HepG2 (cell line): ENCODE measurements around the gene WWC2. TPM values are rescaled to one million over a fixed set of nuclear protein-coding genes. Genes with fewer than 3 reads are reported as not detected.

ENCODE experiments used
- CBX5 ChIP-seq: sonication (generic); formaldehyde crosslinking; IDR thresholded peaks from 2 replicates; pipeline ENCODE4 v1.4.0; 2020; ENCODE audit warnings: missing genetic modification reagents, borderline replicate concordance
- EEA1 ChIP-seq: sonication (generic); formaldehyde crosslinking; IDR thresholded peaks from 2 replicates; pipeline ENCODE4 v1.5.1; 2020; ENCODE audit warnings: mild to moderate bottlenecking, missing genetic modification reagents, borderline replicate concordance
- IRF1 ChIP-seq: sonication (generic); formaldehyde crosslinking; IDR thresholded peaks from 2 replicates; pipeline ENCODE4 v1.4.0; 2020; ENCODE audit warnings: low read depth, mild to moderate bottlenecking, missing genetic modification reagents
- KIAA2018 ChIP-seq: sonication (generic); formaldehyde crosslinking; IDR thresholded peaks from 2 replicates; pipeline ENCODE4 v1.5.0; 2020; ENCODE audit warnings: mild to moderate bottlenecking, missing genetic modification reagents, borderline replicate concordance
- MIXL1 ChIP-seq: IDR thresholded peaks from 2 replicates; pipeline ENCODE4 v1.6.1; 2016
- NFKB2 ChIP-seq: sonication (generic); formaldehyde crosslinking; IDR thresholded peaks from 2 replicates; pipeline ENCODE4 v1.4.0; 2020; ENCODE audit warnings: missing genetic modification reagents, borderline replicate concordance
- PHF20 ChIP-seq: sonication (generic); formaldehyde crosslinking; IDR thresholded peaks from 2 replicates; pipeline ENCODE4 v1.5.0; 2020; ENCODE audit warnings: mild to moderate bottlenecking, missing genetic modification reagents
- PITX1 ChIP-seq: sonication (generic); formaldehyde crosslinking; IDR thresholded peaks from 2 replicates; pipeline ENCODE4 v1.5.1; 2020; ENCODE audit warnings: mild to moderate bottlenecking, missing genetic modification reagents
- SAP130 ChIP-seq: IDR thresholded peaks from 2 replicates; pipeline ENCODE4 v1.6.1; 2016; ENCODE audit warnings: low read depth
- SOX13 ChIP-seq, 3 experiments: fragments of 450-650 bp in 1 of 3; sonication (generic) in 1 of 3; formaldehyde crosslinking in 1 of 3; IDR thresholded peaks in 2 of 3; conservative IDR thresholded peaks in 1 of 3; 2 replicates each; pipeline versions ENCODE4 v1.5.0 to v1.6.1; 2016 to 2020; ENCODE audit warnings: antibody characterized with exemption in 1 of 3, mild to moderate bottlenecking in 1 of 3, missing compliant biosample characterization in 1 of 3, missing genetic modification reagents in 1 of 3, moderate library complexity in 1 of 3
- ZNF512B ChIP-seq: sonication (generic); formaldehyde crosslinking; IDR thresholded peaks from 2 replicates; pipeline ENCODE4 v1.5.1; 2020; ENCODE audit warnings: missing genetic modification reagents, mild to moderate bottlenecking, borderline replicate concordance
- ZNF549 ChIP-seq: sonication (generic); formaldehyde crosslinking; IDR thresholded peaks from 2 replicates; pipeline ENCODE4 v1.5.0; 2020; ENCODE audit warnings: missing genetic modification reagents
- polyA plus RNA-seq, 8 experiments: library from polyadenylated mRNA; depleted of rRNA in 3 of 8; stranded (reverse) in 7 of 8; unstranded in 1 of 8; fragments of >200 nt; fragmentation: Illumina TruSeq in 4 of 8; extraction: Trizol in 4 of 8; gene quantifications; 2 replicates each; pipeline versions ENCODE4 v1.2.1 to v1.2.3, GENCODE V29; 2011 to 2016; ENCODE audit warnings: low read depth in 4 of 8, missing spikeins in 1 of 8, mixed read lengths in 1 of 8; ENCODE audit not compliant: insufficient read depth in 1 of 8
- total RNA-seq, 5 experiments: library from RNA; depleted of rRNA; stranded (reverse); fragments of >200 nt; fragmentation: Illumina TruSeq; extraction: Trizol; gene quantifications; 2 replicates each; pipeline ENCODE4 v1.2.3, GENCODE V29; 2016; ENCODE audit warnings: low read depth in 1 of 5
- TF ChIP-seq, protein P1 (sequence below): IDR thresholded peaks from 2 replicates; pipeline ENCODE4 v1.6.1; 2016; ENCODE audit warnings: low read depth, borderline replicate concordance
- TF ChIP-seq, protein P2 (sequence below): sonication (generic); formaldehyde crosslinking; IDR thresholded peaks from 2 replicates; pipeline ENCODE4 v1.8.1; 2023; ENCODE audit warnings: mild to moderate bottlenecking, moderate library complexity, missing genetic modification reagents

WWC2 gene
- total and polyA plus RNA-seq, 2 of the 13 experiments (the other 11 are each of a cell fraction or from before 2014, with no cell fraction given): 40.0 to 50.1 TPM

GRCh38 chr4:183171484-183172267 lies 72.6 kb downstream of the WWC2 start (continued):
- TF ChIP-seq ZNF512B (no peak), PITX1 (CRISPR knock-in tag) (no peak), CBX5 (no peak), SAP130 (CRISPR knock-in tag) (peak; percentile 80), SOX13 (IDR thresholded peaks at IDR 0.05) (no peak), SOX13 (CRISPR knock-in tag; conservative IDR thresholded peaks at IDR 0.05 in 1 of 2, IDR thresholded peaks at IDR 0.05 in 1 of 2) (peak in 1 of 2 experiments; percentile 67; a peak in 2 of 4 replicates), MIXL1 (CRISPR knock-in tag) (no peak), NFKB2 (CRISPR knock-in tag) (no peak), EEA1 (CRISPR knock-in tag) (no peak), IRF1 (CRISPR knock-in tag) (no peak), KIAA2018 (no peak), PHF20 (CRISPR knock-in tag) (no peak), ZNF549 (no peak)
- TF ChIP-seq, protein P1, sequence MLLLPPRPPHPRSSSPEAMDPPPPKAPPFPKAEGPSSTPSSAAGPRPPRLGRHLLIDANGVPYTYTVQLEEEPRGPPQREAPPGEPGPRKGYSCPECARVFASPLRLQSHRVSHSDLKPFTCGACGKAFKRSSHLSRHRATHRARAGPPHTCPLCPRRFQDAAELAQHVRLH (CRISPR knock-in tag): no peak
- TF ChIP-seq, protein P2, sequence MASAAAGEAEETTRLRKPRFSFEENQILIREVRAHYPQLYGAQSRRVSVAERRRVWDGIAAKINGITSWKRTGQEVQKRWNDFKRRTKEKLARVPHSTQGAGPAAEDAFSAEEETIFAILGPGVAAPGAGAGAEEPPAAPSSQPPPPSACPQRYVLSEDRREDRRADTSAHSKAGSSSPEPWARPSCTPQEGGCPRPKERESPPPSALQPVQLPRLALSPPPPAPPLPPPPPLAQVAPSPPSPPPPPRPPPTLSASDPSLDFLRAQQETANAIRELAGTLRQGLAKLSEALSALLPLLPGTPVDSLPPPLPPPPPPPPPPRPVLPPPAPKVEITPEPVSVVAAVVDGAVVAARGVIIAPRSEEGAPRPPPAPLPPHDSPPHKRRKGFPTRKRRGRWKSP (CRISPR knock-in tag): no peak
